Medulla oblongata (tissue), 1 donor: ENCODE results near the gene SHISA3.

Experiments
- DNase-seq: peaks from one replicate; pipeline ENCODE4 v3.0.0-alpha.2; 2015; ENCODE audit errors: extremely low spot score

Gene SHISA3

GRCh38 chr4:42445038-42445437 is 47.8 kb downstream of the SHISA3 start:
- DNase-seq = no peak

GRCh38 chr4:42446823-42447222 is 49.5 kb downstream of the SHISA3 start:
- DNase-seq = no peak
